ENCODE results near the gene SIRT6. TPM values are rescaled to one million over a fixed set of nuclear protein-coding genes. Genes with fewer than 3 reads are reported as not detected.

Gene SIRT6
- total RNA-seq, 1 experiment from 2014 or later: 18.0 TPM

DNA sequence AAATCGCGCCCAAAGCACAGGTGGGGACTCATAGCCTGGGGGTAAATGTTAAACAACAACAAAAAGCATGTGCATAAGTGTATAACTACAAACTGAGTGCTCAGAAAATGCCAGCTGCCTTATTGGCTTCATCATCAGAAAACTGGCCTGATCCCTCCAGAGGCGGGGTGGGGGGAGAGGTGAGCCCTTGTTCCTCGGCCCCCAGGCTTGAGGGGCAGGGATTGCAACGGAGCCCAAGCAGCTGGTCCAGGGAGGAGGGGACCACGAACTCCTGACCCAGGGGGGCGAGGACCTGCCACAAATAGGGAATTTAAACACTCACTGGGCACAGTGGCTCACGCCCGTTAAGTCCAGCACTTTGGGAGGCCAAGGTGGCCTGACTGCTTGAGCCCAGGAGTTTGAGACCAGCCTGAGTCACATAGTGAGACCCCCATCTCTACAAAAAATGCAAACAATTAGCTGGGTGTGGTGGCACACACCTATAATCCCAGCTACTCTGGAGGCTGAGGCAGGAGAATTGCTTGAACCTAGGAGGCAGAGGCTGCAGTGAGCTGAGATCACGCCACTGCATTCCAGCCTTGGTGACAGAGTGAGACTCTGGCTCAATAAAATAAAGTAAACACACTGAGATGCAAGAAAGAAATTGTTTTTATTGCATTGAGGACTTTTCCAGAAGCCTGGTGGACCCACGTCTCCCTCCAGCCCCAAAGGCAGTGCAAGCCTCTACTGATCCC lies 8.7 kb downstream of the SIRT6 start:
- ATAC-seq: no peak

GRCh38 chr19:4172861-4173473 lies 9.4 kb downstream of the SIRT6 start:
- Histone ChIP-seq H3K4me1 (ENCODE audit: insufficient read depth, low read length) (no peaks in the 10 kb centered on the region), H3K27me3 (ENCODE audit: low read length) (no peaks in the 10 kb centered on the region), H3K9me3 (ENCODE audit: low read length) (no peaks in the 10 kb centered on the region), H4K20me1 (ENCODE audit: low read length) (no peaks in the 10 kb centered on the region), H2AFZ (ENCODE audit: low read length) (no peak overlapping the region), H3K4me2 (ENCODE audit: low read length) (no peak overlapping the region), H3K27ac (ENCODE audit: low read length) (no peak overlapping the region), H3F3A (ENCODE audit: low read length, unreplicated experiment) (no peaks in the 10 kb centered on the region), H3K9ac (ENCODE audit: low read length) (no peak overlapping the region), H3K36me3 (ENCODE audit: low read depth, low read length) (no peaks in the 10 kb centered on the region), H3K9me2 (replicated peaks; ENCODE audit: low read length) (no peaks in the 10 kb centered on the region), H3K79me2 (ENCODE audit: low read length) (no peaks in the 10 kb centered on the region), H3K4me3 (ENCODE audit: low read length) (no peak overlapping the region)
- ChIA-PET CTCF (no interaction called here), POLR2A (ENCODE audit: unreplicated experiment) (interaction anchor here (0.7 kb wide), 1 partner anchor 15 kb away, joined by 5 read pairs; no protein-coding TSS in a partner anchor)
- DNase-seq (peak; percentile 24), ATAC-seq (peak; percentile 66)
- intact Hi-C loops (cut with micrococcal nuclease): no loop called here
- no TSS peak for BruUV-seq (replicated peaks)
- no peak for TF ChIP-seq EZH2phosphoT487 (IDR thresholded peaks at IDR 0.05; ENCODE audit: borderline replicate concordance, low read length)
- no peak for TF ChIP-seq EZH2 (IDR thresholded peaks at IDR 0.05; ENCODE audit: low read length, unreplicated experiment)
- TF ChIP-seq, protein P1, sequence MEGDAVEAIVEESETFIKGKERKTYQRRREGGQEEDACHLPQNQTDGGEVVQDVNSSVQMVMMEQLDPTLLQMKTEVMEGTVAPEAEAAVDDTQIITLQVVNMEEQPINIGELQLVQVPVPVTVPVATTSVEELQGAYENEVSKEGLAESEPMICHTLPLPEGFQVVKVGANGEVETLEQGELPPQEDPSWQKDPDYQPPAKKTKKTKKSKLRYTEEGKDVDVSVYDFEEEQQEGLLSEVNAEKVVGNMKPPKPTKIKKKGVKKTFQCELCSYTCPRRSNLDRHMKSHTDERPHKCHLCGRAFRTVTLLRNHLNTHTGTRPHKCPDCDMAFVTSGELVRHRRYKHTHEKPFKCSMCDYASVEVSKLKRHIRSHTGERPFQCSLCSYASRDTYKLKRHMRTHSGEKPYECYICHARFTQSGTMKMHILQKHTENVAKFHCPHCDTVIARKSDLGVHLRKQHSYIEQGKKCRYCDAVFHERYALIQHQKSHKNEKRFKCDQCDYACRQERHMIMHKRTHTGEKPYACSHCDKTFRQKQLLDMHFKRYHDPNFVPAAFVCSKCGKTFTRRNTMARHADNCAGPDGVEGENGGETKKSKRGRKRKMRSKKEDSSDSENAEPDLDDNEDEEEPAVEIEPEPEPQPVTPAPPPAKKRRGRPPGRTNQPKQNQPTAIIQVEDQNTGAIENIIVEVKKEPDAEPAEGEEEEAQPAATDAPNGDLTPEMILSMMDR (conservative IDR thresholded peaks at IDR 0.05; ENCODE audit: low read depth, low read length): no peak

More for the DNA sequence above, 8.7 kb downstream of the SIRT6 start:
- Histone ChIP-seq H3K36me3 (ENCODE audit: low read depth, low read length) (no peaks in the 10 kb centered on the region), H3K4me2 (ENCODE audit: low read length) (no peak overlapping the region), H2AFZ (ENCODE audit: low read length) (no peak overlapping the region), H3F3A (ENCODE audit: low read length, unreplicated experiment) (no peaks in the 10 kb centered on the region), H3K27me3 (ENCODE audit: low read length) (no peaks in the 10 kb centered on the region), H3K9me2 (replicated peaks; ENCODE audit: low read length) (no peaks in the 10 kb centered on the region), H3K9ac (ENCODE audit: low read length) (no peak overlapping the region), H3K4me3 (ENCODE audit: low read length) (no peak overlapping the region), H3K4me1 (ENCODE audit: insufficient read depth, low read length) (no peaks in the 10 kb centered on the region), H3K9me3 (ENCODE audit: low read length) (no peaks in the 10 kb centered on the region), H3K79me2 (ENCODE audit: low read length) (no peaks in the 10 kb centered on the region), H3K27ac (ENCODE audit: low read length) (no peak overlapping the region), H4K20me1 (ENCODE audit: low read length) (no peaks in the 10 kb centered on the region)
- DNase-seq: no peak
- BruUV-seq (replicated peaks): no TSS peak
- TF ChIP-seq EZH2phosphoT487 (IDR thresholded peaks at IDR 0.05; ENCODE audit: borderline replicate concordance, low read length) (no peak), EZH2 (IDR thresholded peaks at IDR 0.05; ENCODE audit: low read length, unreplicated experiment) (no peak)
- TF ChIP-seq, protein P1 (conservative IDR thresholded peaks at IDR 0.05; ENCODE audit: low read depth, low read length): no peak
- intact Hi-C loops (cut with micrococcal nuclease): no loop called here
- CTCF ChIA-PET: no interaction called here
- POLR2A ChIA-PET (ENCODE audit: unreplicated experiment): interaction anchor here (0.7 kb wide), 1 partner anchor 16 kb away, joined by 5 read pairs; no protein-coding TSS in a partner anchor

DNA sequence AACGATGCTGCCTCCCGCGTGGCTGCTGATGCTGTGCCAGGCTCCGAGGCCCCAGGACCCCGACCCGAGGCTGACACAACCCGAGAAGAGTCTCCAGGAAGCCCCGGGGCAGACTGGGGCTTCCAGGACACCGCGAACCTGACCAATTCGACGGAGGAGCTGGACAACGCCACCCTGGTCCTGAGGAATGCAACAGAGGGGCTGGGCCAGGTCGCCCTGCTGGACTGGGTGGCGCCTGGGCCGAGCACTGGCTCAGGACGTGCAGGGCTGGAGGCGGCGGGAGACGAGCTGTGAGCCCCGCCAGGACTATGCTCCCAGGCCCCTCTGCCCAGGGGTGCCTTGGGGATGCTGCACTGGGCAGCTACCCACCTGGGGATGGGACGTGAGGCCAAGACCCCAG lies 10.7 kb downstream of the SIRT6 start:
- no peak overlapping the region for H3K4me2 ChIP-seq (ENCODE audit: low read length)
- CTCF ChIA-PET: no interaction called here
- H3K4me1 ChIP-seq (ENCODE audit: insufficient read depth, low read length): no peaks in the 10 kb centered on the region
- H3K4me3 ChIP-seq (ENCODE audit: low read length): no peak overlapping the region
- no peaks in the 10 kb centered on the region for H3K9me2 ChIP-seq (replicated peaks; ENCODE audit: low read length)
- DNase-seq (no peak), ATAC-seq (no peak)
- POLR2A ChIA-PET (ENCODE audit: unreplicated experiment): no interaction called here
- no peak overlapping the region for H3K9ac ChIP-seq (ENCODE audit: low read length)
- intact Hi-C loops (cut with micrococcal nuclease): no loop called here
- H3K79me2 ChIP-seq (ENCODE audit: low read length): no peaks in the 10 kb centered on the region
- H4K20me1 ChIP-seq (ENCODE audit: low read length): no peaks in the 10 kb centered on the region
- TF ChIP-seq EZH2 (IDR thresholded peaks at IDR 0.05; ENCODE audit: low read length, unreplicated experiment) (no peak), EZH2phosphoT487 (IDR thresholded peaks at IDR 0.05; ENCODE audit: borderline replicate concordance, low read length) (no peak)
- TF ChIP-seq, protein P1 (conservative IDR thresholded peaks at IDR 0.05; ENCODE audit: low read depth, low read length): no peak
- no peaks in the 10 kb centered on the region for H3K9me3 ChIP-seq (ENCODE audit: low read length)
- H3K27ac ChIP-seq (ENCODE audit: low read length): no peak overlapping the region
- no TSS peak for BruUV-seq (replicated peaks)
- no peaks in the 10 kb centered on the region for H3K27me3 ChIP-seq (ENCODE audit: low read length)
- H3F3A ChIP-seq (ENCODE audit: low read length, unreplicated experiment): no peaks in the 10 kb centered on the region
- no peak overlapping the region for H2AFZ ChIP-seq (ENCODE audit: low read length)
- no peaks in the 10 kb centered on the region for H3K36me3 ChIP-seq (ENCODE audit: low read depth, low read length)

Measured in PC-3 (cell line).